ENCODE measurements around the gene CHRNE.
A peak's percentile ranks its signal among the peaks of the same experiment; 100 is the strongest.

- TF ChIP-seq CTCF (IDR thresholded peaks at IDR 0.05) (no peak), POLR2A (IDR thresholded peaks at IDR 0.05) (peak; percentile 69)
Observed at GRCh38 chr17:4945176-4945943, 42.5 kb upstream of the CHRNE start.
